Neuronal stem cell (in vitro differentiated cells): Measurements from ENCODE around the gene MAD1L1.

Experiments used
- DNase-seq: peaks from one replicate; pipeline ENCODE4 v3.0.0-alpha.2; 2013; ENCODE audit warnings: low spot score
- H2AFZ ChIP-seq: one replicate; pipeline ENCODE4 v1.6.1; 2013; ENCODE audit warnings: mild to moderate bottlenecking, low read length, inconsistent platforms
- H2AK5ac ChIP-seq: 2 replicates; pipeline ENCODE4 v1.6.1; 2013; ENCODE audit warnings: low read depth, mild to moderate bottlenecking, inconsistent platforms, low read length, moderate library complexity, mixed read lengths
- H2BK120ac ChIP-seq: 2 replicates; pipeline ENCODE4 v1.6.1; 2013; ENCODE audit warnings: low read depth, mild to moderate bottlenecking, inconsistent platforms, low read length, moderate library complexity, mixed read lengths
- H2BK12ac ChIP-seq: one replicate; pipeline ENCODE4 v1.6.1; 2013; ENCODE audit warnings: low read length, inconsistent platforms
- H2BK15ac ChIP-seq: 2 replicates; pipeline ENCODE4 v1.6.1; 2013; ENCODE audit warnings: mild to moderate bottlenecking, low read length, inconsistent platforms, mixed read lengths
- H2BK5ac ChIP-seq: one replicate; pipeline ENCODE4 v1.6.1; 2013; ENCODE audit warnings: inconsistent platforms, mild to moderate bottlenecking, low read length, moderate library complexity
- H3K14ac ChIP-seq: one replicate; pipeline ENCODE4 v1.6.1; 2013; ENCODE audit warnings: low read length, inconsistent platforms
- H3K18ac ChIP-seq: 2 replicates; pipeline ENCODE4 v1.6.1; 2013; ENCODE audit warnings: low read length, inconsistent platforms
- H3K23ac ChIP-seq: 2 replicates; pipeline ENCODE4 v1.6.1; 2013; ENCODE audit warnings: low read depth, mild to moderate bottlenecking, mixed read lengths, low read length, inconsistent platforms; ENCODE audit not compliant: poor library complexity
- H3K27ac ChIP-seq: replicated peaks from 3 replicates; pipeline ENCODE4 v1.5.1; 2013; ENCODE audit warnings: low read length, inconsistent platforms
- H3K27me3 ChIP-seq, 3 experiments: 2 replicates each; pipeline ENCODE4 v1.6.1; 2013; ENCODE audit warnings: low read length in 3 of 3, mild to moderate bottlenecking in 2 of 3, inconsistent platforms in 1 of 3, low read depth in 1 of 3, mixed read lengths in 1 of 3, moderate library complexity in 1 of 3; ENCODE audit not compliant: control insufficient read depth in 3 of 3, insufficient read depth in 3 of 3
- H3K36me3 ChIP-seq, 2 donors: replicated peaks in 1 of 2; 2 replicates each; pipeline ENCODE4 v1.6.1; 2013; ENCODE audit warnings: low read length in 2 of 2; ENCODE audit not compliant: control insufficient read depth in 2 of 2, insufficient read depth in 2 of 2
- H3K4ac ChIP-seq: 2 replicates; pipeline ENCODE4 v1.6.1; 2013; ENCODE audit warnings: inconsistent platforms, mild to moderate bottlenecking, low read length, moderate library complexity
- H3K4me1 ChIP-seq, 2 donors: 1 replicate in 1 of 2; 2 replicates in 1 of 2; pipeline ENCODE4 v1.6.1; 2013; ENCODE audit warnings: low read length in 2 of 2, low read depth in 1 of 2; ENCODE audit not compliant: control insufficient read depth in 2 of 2, insufficient read depth in 1 of 2
- H3K4me2 ChIP-seq: one replicate; pipeline ENCODE4 v1.6.1; 2013; ENCODE audit warnings: mild to moderate bottlenecking, low read length, inconsistent platforms; ENCODE audit not compliant: insufficient read depth, poor library complexity, severe bottlenecking
- H3K4me3 ChIP-seq, 2 donors: 2 replicates each; pipeline ENCODE4 v1.5.1; 2013; ENCODE audit warnings: low read length in 2 of 2, mild to moderate bottlenecking in 2 of 2, inconsistent platforms in 1 of 2, moderate library complexity in 1 of 2
- H3K79me1 ChIP-seq: one replicate; pipeline ENCODE4 v1.6.1; 2013; ENCODE audit warnings: low read depth, mild to moderate bottlenecking, inconsistent platforms, low read length, moderate library complexity
- H3K9ac ChIP-seq: one replicate; pipeline ENCODE4 v1.6.1; 2013; ENCODE audit warnings: mild to moderate bottlenecking, low read depth, low read length, inconsistent platforms; ENCODE audit not compliant: poor library complexity
- H3K9me3 ChIP-seq, 2 donors: replicated peaks in 1 of 2; 2 replicates each; pipeline versions ENCODE3 to v1.6.1; 2013; ENCODE audit warnings: low read length in 2 of 2, mild to moderate bottlenecking in 2 of 2, inconsistent platforms in 1 of 2, low read depth in 1 of 2, mixed read lengths in 1 of 2, moderate library complexity in 1 of 2; ENCODE audit not compliant: control insufficient read depth in 2 of 2, insufficient read depth in 1 of 2
- H4K8ac ChIP-seq: one replicate; pipeline ENCODE4 v1.6.1; 2013; ENCODE audit warnings: low read depth, mild to moderate bottlenecking, inconsistent platforms, low read length, moderate library complexity
- H4K91ac ChIP-seq: one replicate; pipeline ENCODE4 v1.6.1; 2013; ENCODE audit warnings: low read length, low read depth, mild to moderate bottlenecking, inconsistent platforms; ENCODE audit not compliant: poor library complexity
- WGBS, 2 donors: extraction: QIAGEN DNeasy Blood & Tissue Kit; methylation state at CpG; one replicate each; pipeline ENCODE4 v1.1.7; 2013; ENCODE audit warnings: missing lambda C conversion rate in 2 of 2, mixed read lengths in 1 of 2; ENCODE audit not compliant: insufficient read length in 2 of 2, insufficient replicate concordance in 1 of 2; ENCODE audit errors: extremely low coverage in 2 of 2; 5-methylcytosine and 5-hydroxymethylcytosine counted together

Gene MAD1L1

DNA sequence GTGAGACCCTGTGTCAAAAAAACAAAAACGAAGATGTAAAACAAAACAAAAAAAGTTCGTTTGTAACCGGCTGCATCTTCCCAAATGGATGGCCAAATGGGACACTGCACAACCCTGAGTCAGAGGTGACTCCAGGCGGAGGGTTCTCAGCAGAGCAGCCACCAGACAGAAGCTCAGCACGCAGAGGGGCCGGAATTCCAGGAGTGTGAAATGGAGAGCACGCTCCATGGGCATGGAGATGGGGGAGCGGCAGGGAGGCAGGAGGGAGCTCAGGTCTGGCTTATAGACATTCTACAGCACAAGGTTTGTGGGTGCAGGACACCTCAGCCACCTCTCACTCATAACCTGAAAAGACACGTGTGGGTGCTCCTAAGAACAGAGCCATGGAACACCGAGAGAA lies 227.0 kb downstream of the MAD1L1 start:
- Histone ChIP-seq H3K4ac (no peak overlapping the region), H3K18ac (no peak overlapping the region), H3K4me1 (peaks cover 16 to 26% of the 10 kb centered on the region in 2 donors), H3K27ac (no peak overlapping the region), H4K91ac (no peak overlapping the region), H3K14ac (no peak overlapping the region), H2AFZ (no peak overlapping the region), H3K79me1 (peaks cover 12% of the 10 kb centered on the region), H2AK5ac (no peak overlapping the region), H3K23ac (no peak overlapping the region), H3K36me3 (peaks cover 0 to 3% of the 10 kb centered on the region in 2 donors), H3K9me3 (no peaks in the 10 kb centered on the region), H3K27me3 (no peaks in the 10 kb centered on the region), H3K9ac (no peak overlapping the region), H2BK15ac (no peak overlapping the region), H2BK120ac (no peak overlapping the region), H4K8ac (no peak overlapping the region), H3K4me3 (no peak overlapping the region), H3K4me2 (no peak overlapping the region), H2BK12ac (no peak overlapping the region), H2BK5ac (no peak overlapping the region)
- no peak for DNase-seq
- WGBS, 2 donors = no CpG with 5 or more reads among the region's 10 CpGs

DNA sequence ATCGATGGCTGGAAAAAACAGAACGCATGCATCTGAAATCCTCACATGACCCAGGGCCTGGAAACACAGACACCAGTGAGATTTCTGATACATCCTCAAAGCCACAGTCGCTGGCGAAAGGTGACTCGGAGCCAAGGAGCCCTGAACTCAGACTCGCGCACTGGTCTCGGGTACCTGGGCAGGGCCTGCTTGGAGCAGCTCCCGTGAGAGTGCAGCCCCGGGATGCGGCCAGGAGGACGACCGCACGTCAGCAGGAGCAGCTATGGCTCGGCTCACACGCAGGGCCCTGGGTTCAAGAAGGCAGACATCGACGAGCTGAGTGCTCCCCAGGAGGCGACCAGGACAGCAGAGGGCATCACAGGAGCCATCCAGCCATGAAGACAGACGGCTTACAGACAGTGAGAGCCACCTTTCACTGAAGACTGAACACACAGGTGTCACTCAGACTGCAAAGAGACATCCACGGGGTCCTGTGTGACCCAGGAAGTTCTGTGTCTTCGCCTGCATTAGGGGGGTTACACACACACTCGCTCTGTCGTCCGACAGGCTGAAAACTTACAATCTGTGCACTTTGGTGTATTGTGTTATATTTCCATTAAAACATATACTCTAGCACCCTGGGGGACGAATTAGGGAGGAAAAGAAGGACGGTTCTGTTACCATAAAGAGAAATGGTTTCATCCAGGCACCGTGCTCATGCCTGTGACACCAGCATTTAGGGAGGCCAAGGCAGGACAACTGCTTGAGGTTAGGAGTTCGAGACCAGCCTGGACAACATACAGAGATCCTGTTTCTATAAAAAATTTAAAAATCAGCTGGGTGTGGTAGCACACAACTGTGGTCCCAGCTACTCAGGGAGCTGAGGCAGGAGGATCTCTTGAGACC lies 227.7 kb downstream of the MAD1L1 start:
- Histone ChIP-seq H2AFZ (no peak overlapping the region), H3K27ac (no peak overlapping the region), H3K9ac (no peak overlapping the region), H3K4me1 (peaks cover 16 to 26% of the 10 kb centered on the region in 2 donors), H3K36me3 (peaks cover 0 to 3% of the 10 kb centered on the region in 2 donors), H3K23ac (no peak overlapping the region), H2BK120ac (no peak overlapping the region), H4K8ac (no peak overlapping the region), H3K9me3 (no peaks in the 10 kb centered on the region), H3K4ac (no peak overlapping the region), H2AK5ac (no peak overlapping the region), H3K4me2 (no peak overlapping the region), H3K79me1 (peaks cover 13% of the 10 kb centered on the region), H3K4me3 (no peak overlapping the region), H2BK5ac (peak overlapping the region; percentile 53), H3K27me3 (no peaks in the 10 kb centered on the region), H2BK15ac (no peak overlapping the region), H3K18ac (no peak overlapping the region), H3K14ac (no peak overlapping the region), H2BK12ac (no peak overlapping the region), H4K91ac (no peak overlapping the region)
- no CpG with 5 or more reads among the region's 29 CpGs for WGBS, 2 donors
- no peak for DNase-seq

DNA sequence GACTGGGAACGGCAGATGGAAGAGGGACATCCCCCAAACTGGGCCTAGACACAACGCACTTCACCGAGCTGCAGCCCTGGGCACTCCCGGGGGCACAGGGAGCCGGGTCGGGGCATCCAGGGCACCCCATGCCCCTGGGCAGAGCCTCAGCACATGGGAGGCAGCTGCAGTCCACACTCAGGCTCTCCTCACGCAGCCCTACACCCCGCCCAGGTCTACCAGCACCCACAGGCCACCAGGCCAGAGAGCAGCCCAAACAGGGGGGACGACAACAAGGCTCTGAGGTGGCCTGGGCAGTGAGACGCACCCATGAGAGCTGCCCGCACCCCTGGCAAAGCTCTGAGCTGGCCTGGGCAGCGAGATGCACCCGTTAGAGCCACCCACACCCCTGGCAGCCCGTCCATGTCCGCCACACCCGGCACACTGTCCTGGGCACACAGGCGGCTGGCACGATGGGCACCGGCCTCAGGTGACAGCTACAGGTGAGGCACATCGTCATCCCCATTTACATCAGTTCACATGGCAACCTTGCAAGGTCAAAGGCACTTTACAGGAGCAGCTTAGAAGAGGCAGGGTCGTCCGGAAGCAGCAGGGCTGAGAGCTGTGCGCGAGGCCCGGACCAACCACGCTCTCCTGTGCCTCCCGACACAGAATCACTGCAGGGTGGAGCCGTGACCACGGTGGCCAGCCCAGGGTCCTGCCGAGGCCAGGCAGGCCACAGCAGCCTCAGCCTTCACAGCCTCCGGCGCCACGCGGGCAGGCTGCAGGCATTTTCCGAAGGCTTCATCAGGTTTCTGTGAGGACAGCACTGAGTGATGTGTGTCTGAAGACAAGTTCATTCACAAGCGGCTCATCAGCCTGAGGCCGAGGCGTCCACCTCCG lies 228.6 kb downstream of the MAD1L1 start:
- Histone ChIP-seq H3K23ac (peak overlapping the region; percentile 95), H3K4me1 (peaks cover 16 to 26% of the 10 kb centered on the region in 2 donors), H3K9me3 (no peaks in the 10 kb centered on the region), H3K18ac (peak overlapping the region; percentile 64), H2AK5ac (peak overlapping the region; percentile 70), H2BK12ac (peak overlapping the region; percentile 22), H2BK120ac (no peak overlapping the region), H3K4me3 (no peak overlapping the region), H3K27me3 (no peaks in the 10 kb centered on the region), H2AFZ (no peak overlapping the region), H3K36me3 (peaks cover 0 to 3% of the 10 kb centered on the region in 2 donors), H4K91ac (peak overlapping the region; percentile 72), H3K14ac (peak overlapping the region; percentile 97), H3K9ac (no peak overlapping the region), H4K8ac (peak overlapping the region; percentile 43), H3K27ac (no peak overlapping the region), H3K4me2 (no peak overlapping the region), H3K79me1 (peaks cover 13% of the 10 kb centered on the region), H2BK15ac (no peak overlapping the region), H2BK5ac (peak overlapping the region; percentile 53), H3K4ac (no peak overlapping the region)
- no CpG with 5 or more reads among the region's 39 CpGs for WGBS, 2 donors
- no peak for DNase-seq
